OCI-LY1 (cell line): ENCODE results near the gene ADAMTS12.

Experiments
- H2AFZ ChIP-seq: fragments of 200-600 bp; sonication (generic), shearing (Covaris generic); 2 replicates; pipeline ENCODE4 v1.6.0; 2014; ENCODE audit warnings: antibody characterized with exemption, mild to moderate bottlenecking, low read length
- H3F3A ChIP-seq: fragments of 200-600 bp; sonication (generic), shearing (Covaris generic); 2 replicates; pipeline ENCODE4 v1.6.0; 2014; ENCODE audit warnings: mild to moderate bottlenecking, antibody characterized with exemption, low read length, moderate library complexity; ENCODE audit not compliant: insufficient read depth
- H3K27ac ChIP-seq: fragments of 200-600 bp; sonication (generic); 2 replicates; pipeline ENCODE4 v1.5.1; 2014; ENCODE audit warnings: low read length, mixed run types, mild to moderate bottlenecking, low read depth; ENCODE audit not compliant: poor library complexity, severe bottlenecking
- H3K27me3 ChIP-seq: fragments of 200-600 bp; sonication (generic); 2 replicates; pipeline ENCODE4 v1.6.0; 2014; ENCODE audit warnings: antibody characterized with exemption, mild to moderate bottlenecking, low read length, moderate library complexity; ENCODE audit not compliant: insufficient read depth
- H3K36me3 ChIP-seq: fragments of 200-600 bp; sonication (generic); 2 replicates; pipeline ENCODE4 v1.6.1; 2014; ENCODE audit warnings: mild to moderate bottlenecking, antibody characterized with exemption, low read length, moderate library complexity, mixed read lengths; ENCODE audit not compliant: insufficient read depth
- H3K4me1 ChIP-seq: fragments of 200-600 bp; sonication (generic); 2 replicates; pipeline ENCODE4 v1.5.1; 2014; ENCODE audit warnings: mild to moderate bottlenecking, low read length, moderate library complexity; ENCODE audit not compliant: insufficient read depth, severe bottlenecking
- H3K4me2 ChIP-seq: fragments of 200-600 bp; sonication (generic), shearing (Covaris generic); 2 replicates; pipeline ENCODE4 v1.6.1; 2014; ENCODE audit warnings: low read length
- H3K4me3 ChIP-seq: fragments of 200-600 bp; sonication (generic); 2 replicates; pipeline ENCODE4 v1.5.1; 2014; ENCODE audit warnings: low read length, low read depth, mild to moderate bottlenecking, mixed read lengths; ENCODE audit not compliant: poor library complexity, severe bottlenecking
- H3K79me2 ChIP-seq: fragments of 200-600 bp; shearing (Covaris generic); 2 replicates; pipeline ENCODE4 v1.6.1; 2016; ENCODE audit warnings: mixed run types, low read length, mixed read lengths; ENCODE audit not compliant: insufficient read depth
- H3K9ac ChIP-seq: fragments of 200-600 bp; sonication (generic), shearing (Covaris generic); 2 replicates; pipeline ENCODE4 v1.6.1; 2014; ENCODE audit warnings: mild to moderate bottlenecking, low read length, mixed read lengths
- H3K9me2 ChIP-seq: fragments of 200-600 bp; sonication (generic), shearing (Covaris generic); 2 replicates; pipeline ENCODE4 v1.6.1; 2014; ENCODE audit warnings: low read depth, mild to moderate bottlenecking, low read length, mixed read lengths
- H3K9me3 ChIP-seq: fragments of 200-600 bp; shearing (Covaris generic); 2 replicates; pipeline ENCODE4 v1.6.1; 2014; ENCODE audit warnings: low read length, mixed read lengths
- H4K20me1 ChIP-seq: fragments of 200-600 bp; sonication (generic), shearing (Covaris generic); 2 replicates; pipeline ENCODE4 v1.6.0; 2016; ENCODE audit warnings: mild to moderate bottlenecking, low read length; ENCODE audit not compliant: insufficient read depth
- EZH2 ChIP-seq: fragments of 200-600 bp; sonication (generic), shearing (Covaris generic); IDR thresholded peaks from 2 replicates; pipeline ENCODE4 v1.8.0; 2017; ENCODE audit warnings: borderline replicate concordance, mixed run types, mild to moderate bottlenecking, antibody characterized with exemption, low read length, moderate library complexity, mixed read lengths
- TF ChIP-seq, protein P1 (sequence below): fragments of 200-600 bp; sonication (generic), shearing (Covaris generic); IDR thresholded peaks from 2 replicates; pipeline ENCODE4 v1.5.1; 2017; ENCODE audit warnings: mild to moderate bottlenecking, antibody characterized with exemption, low read length, moderate library complexity, mixed read lengths

Gene ADAMTS12

GRCh38 chr5:33537240-33537639 is 354.6 kb downstream of the ADAMTS12 start:
- Histone ChIP-seq H3K36me3 (no peaks in the 10 kb centered on the region), H3K79me2 (no peaks in the 10 kb centered on the region), H3K27ac (no peak overlapping the region), H3F3A (no peaks in the 10 kb centered on the region), H2AFZ (no peak overlapping the region), H3K9me2 (no peaks in the 10 kb centered on the region), H4K20me1 (no peaks in the 10 kb centered on the region), H3K9me3 (no peaks in the 10 kb centered on the region), H3K4me3 (no peak overlapping the region), H3K27me3 (no peaks in the 10 kb centered on the region), H3K9ac (no peak overlapping the region), H3K4me2 (no peak overlapping the region), H3K4me1 (no peaks in the 10 kb centered on the region)
- no peak for TF ChIP-seq EZH2
- TF ChIP-seq, protein P1, sequence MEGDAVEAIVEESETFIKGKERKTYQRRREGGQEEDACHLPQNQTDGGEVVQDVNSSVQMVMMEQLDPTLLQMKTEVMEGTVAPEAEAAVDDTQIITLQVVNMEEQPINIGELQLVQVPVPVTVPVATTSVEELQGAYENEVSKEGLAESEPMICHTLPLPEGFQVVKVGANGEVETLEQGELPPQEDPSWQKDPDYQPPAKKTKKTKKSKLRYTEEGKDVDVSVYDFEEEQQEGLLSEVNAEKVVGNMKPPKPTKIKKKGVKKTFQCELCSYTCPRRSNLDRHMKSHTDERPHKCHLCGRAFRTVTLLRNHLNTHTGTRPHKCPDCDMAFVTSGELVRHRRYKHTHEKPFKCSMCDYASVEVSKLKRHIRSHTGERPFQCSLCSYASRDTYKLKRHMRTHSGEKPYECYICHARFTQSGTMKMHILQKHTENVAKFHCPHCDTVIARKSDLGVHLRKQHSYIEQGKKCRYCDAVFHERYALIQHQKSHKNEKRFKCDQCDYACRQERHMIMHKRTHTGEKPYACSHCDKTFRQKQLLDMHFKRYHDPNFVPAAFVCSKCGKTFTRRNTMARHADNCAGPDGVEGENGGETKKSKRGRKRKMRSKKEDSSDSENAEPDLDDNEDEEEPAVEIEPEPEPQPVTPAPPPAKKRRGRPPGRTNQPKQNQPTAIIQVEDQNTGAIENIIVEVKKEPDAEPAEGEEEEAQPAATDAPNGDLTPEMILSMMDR = no peak

- Histone ChIP-seq H3K79me2 (no peaks in the 10 kb centered on the region), H3K9me3 (no peaks in the 10 kb centered on the region), H3F3A (no peaks in the 10 kb centered on the region), H3K9me2 (no peaks in the 10 kb centered on the region), H3K4me1 (no peaks in the 10 kb centered on the region), H3K27ac (no peak overlapping the region), H3K4me2 (no peak overlapping the region), H3K27me3 (no peaks in the 10 kb centered on the region), H3K9ac (no peak overlapping the region), H3K36me3 (no peaks in the 10 kb centered on the region), H2AFZ (no peak overlapping the region), H3K4me3 (no peak overlapping the region), H4K20me1 (no peaks in the 10 kb centered on the region)
- no peak for TF ChIP-seq EZH2
- TF ChIP-seq, protein P1 = no peak
Measured at GRCh38 chr5:33536802-33537201, 355.0 kb downstream of the ADAMTS12 start.

DNA sequence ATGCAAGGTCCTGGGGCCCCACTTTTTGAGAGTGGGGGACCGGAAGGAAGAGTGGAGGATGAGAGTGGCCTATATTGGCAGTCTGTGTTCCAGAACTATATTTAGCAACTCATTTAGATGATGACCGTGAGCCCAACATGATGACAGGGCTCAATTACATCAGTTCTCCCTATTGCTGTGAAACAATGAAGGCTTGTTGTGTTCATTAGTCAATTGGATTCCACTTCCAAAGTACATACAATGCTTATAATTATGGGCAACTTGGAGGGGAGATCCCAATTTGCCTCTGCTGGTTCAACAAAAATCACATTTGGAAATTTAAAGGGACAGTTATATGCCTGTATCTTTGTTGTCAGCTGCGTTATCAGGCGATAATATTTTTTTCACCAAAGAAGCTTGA is 360.0 kb downstream of the ADAMTS12 start:
- H4K20me1 ChIP-seq = no peaks in the 10 kb centered on the region

More for the DNA sequence above, 360.0 kb downstream of the ADAMTS12 start:
- Histone ChIP-seq H3K27me3 (no peaks in the 10 kb centered on the region), H3F3A (no peaks in the 10 kb centered on the region), H3K9ac (no peak overlapping the region), H3K4me1 (no peaks in the 10 kb centered on the region), H3K9me2 (no peaks in the 10 kb centered on the region), H3K79me2 (no peaks in the 10 kb centered on the region), H3K9me3 (no peaks in the 10 kb centered on the region), H2AFZ (no peak overlapping the region), H3K36me3 (no peaks in the 10 kb centered on the region), H3K4me3 (no peak overlapping the region), H3K27ac (no peak overlapping the region), H3K4me2 (no peak overlapping the region)
- TF ChIP-seq, protein P1 = no peak
- no peak for TF ChIP-seq EZH2
